ENCODE data around the gene GNLY.
"Not testable (repeated sequence)": the region's sequence is repeated elsewhere in the genome, so short reads cannot be mapped to it uniquely, and the experiment has no call there.

The GNLY gene

DNA sequence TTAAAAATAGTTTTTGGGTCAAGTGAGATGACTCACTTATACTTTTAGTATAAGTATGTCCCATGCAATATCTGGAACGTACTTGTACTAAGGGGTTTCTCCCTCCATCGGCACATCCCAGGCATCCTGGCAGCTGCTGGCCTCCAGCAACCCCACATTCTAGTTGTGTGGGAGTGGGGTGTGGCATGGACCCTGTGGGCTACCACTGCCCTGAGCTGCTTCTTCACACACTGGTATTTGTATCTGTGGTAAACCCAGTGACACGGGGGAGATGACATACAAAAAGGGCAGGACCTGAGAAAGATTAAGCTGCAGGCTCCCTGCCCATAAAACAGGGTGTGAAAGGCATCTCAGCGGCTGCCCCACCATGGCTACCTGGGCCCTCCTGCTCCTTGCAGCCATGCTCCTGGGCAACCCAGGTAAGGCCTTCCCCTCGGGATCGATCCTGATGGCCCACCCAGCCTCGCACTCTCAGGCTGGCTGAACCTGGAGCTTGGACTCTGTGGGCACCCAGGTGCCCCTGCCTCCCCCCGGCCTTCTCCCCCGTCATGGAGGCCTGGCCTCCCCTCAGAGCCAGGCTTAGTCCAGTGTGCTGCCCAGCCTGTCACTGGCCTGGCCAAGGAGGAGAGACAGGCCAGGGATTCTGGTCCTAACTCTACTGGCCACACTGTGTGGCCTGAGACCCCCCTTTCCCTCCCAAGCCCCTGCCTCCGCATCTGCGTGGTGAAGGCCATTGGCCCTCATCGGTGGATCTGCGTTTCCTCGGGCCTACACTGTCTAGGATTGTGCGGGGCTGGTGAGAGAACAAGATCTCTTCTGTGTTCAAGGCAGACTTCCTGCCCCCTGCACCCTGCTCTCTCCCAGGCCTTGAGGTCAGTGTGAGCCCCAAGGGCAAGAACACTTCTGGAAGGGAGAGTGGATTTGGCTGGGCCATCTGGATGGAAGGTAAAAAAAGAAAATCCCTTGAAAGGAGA, at the start of gene GNLY:
GNLY (plus strand) TSS at position 307 of the 974 bp plus-strand sequence; CDS start at position 368, 61 bp downstream.
- DNase-seq: no peak

DNA sequence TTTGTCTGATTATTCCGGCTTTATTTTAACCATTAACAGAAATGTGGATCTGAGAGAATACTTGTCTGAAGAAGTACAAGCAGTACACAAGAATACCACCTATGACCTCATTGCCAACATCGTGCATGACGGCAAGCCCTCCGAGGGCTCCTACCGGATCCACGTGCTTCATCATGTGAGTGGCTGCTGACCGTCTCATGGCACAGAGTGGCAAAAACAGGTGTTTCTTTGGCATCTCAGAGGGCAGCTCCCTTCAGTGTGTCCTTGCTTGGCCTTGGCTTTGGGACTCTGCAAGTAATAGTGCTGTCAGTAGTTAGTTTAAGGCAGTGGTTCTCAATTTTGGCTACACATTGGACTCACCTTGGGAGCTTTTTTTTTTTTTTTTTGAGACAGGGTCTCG, 49.2 kb upstream of the GNLY start:
- DNase-seq: no peak

DNA sequence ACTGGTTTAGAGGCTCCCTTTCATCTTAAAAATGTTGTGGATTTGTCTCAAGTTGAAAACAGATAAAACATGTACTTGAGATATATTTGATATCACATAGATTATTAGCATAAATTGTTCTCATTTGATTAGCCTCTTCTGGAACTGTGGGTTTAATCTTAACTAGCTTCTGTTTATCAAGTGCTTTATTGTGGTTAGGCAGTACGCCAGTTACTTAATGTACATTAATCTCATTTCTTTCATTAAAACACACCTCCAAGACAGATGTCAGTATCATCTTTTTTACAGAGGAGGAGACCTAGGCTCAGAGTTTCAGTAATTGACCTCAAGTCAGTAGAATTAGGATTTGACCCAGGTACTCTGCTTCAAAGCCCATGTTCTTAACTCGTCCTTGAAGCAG, 48.0 kb upstream of the GNLY start:
- DNase-seq: no peak

DNA sequence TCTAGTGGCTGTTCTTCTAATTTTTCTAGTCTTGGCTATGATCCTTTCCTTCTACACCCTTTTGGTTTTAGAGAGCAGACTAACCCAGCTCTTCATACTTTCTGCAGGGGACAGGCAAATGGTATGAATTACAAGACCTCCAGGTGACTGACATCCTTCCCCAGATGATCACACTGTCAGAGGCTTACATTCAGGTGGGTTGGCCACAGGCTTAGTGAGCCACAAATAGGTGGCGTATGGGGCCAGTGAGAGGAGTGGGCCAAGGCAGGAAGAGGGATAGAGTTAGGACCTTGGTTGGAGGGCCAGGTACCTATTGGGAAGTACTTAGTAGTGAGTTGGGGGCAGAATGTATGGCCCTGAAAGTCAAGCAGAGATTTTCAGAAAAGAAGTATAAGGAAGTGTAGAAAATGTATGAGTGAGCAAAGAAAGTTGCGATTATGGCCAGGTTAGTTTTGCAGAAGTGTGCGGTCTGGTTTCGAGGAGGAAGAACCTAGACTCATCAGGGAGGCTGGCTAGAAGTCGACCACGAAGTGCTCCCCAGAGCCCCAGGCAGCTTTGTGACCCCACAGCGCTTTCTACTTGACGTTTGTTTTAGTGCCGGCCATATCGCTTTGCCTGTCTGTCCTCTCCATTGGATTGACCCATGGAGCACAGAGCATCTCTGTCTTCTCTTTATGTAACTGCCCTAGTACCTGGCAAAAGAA, 46.2 kb upstream of the GNLY start:
- DNase-seq: no peak

DNA sequence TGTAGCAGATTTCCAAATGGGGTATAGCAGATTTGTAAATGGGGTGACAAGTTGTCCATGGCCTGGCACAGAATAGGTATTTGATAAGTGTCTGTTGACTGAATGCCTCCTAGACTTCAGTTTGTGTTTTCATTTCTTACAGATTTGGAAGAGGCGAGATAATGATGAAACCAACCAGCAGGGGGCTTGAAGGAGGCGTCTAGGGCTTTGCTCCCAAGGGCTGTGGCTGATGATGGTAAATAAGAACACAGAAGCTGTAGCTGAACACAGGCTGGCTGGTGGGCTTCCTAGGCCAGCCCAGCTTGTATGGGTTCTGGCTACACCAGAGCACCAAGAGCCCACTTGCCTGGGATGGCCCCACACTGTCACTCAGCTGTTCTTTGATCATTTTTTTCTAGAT, 45.5 kb upstream of the GNLY start:
- DNase-seq: no peak

DNA sequence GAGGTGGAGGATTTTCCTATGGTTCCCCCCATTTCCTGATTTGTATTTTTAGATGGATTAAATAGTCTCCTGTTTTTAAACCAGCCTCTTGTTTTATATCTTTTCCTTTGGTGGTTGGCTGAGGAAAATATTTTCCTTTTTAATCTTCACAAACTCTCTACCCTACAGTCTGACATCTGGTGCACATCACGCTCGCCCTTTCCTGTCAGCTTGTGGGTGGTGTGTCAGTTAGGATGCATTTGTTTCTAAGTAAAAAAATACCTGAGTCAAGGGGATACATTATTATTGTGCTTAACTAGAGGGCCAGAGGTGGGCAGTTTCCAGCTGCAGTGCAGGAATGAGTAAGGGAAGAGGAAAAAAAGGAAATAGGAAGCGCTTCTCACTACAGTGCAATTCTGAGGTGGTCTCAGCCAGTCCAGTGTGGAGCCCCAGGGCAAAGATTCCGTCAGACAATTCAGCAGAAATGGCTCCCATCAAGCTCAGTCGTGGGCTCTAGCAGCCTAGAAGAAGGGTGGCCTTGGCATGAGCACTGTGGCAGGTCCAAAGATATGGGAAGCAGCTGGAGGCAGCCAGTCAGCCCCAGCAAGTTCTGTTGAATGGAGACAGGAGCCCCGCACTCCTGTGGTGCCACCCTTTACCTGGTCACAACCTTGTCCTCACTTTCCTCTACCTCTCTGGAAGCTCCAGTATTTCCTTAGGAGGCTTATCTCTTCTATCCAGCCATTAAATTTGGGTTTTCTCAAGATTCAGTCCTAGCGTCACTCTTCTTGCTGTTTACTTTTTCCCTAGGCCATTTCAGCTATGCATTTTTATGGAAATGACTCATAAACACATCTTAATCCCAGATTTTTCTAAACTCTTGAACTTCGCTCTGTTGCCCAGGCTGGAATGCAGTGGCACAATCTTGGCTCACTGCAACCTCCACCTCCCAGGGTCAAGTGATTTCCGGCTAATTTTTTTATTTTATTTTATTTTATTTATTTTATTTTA, 44.7 kb upstream of the GNLY start:
- DNase-seq: peak; percentile 3

DNA sequence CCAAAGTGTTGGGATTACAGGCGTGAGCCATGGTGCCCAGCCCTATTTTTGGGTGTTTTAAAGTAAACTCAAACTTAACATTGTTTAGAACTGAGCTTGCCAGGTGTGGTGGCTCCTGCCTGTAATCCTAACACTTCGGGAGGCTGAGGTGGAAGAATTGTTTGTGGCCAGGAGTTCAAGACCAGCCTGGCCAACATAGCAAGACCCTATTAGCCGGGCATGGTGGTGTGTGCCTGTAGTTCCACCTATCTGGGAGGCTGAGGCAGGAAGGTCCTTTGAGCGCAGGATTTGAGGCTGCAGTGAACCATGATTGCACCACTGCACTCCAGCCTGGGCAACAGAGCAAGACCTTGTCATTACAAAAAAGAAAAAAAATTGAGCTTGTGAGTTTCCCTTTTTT, 43.7 kb upstream of the GNLY start:
- no peak for DNase-seq

DNA sequence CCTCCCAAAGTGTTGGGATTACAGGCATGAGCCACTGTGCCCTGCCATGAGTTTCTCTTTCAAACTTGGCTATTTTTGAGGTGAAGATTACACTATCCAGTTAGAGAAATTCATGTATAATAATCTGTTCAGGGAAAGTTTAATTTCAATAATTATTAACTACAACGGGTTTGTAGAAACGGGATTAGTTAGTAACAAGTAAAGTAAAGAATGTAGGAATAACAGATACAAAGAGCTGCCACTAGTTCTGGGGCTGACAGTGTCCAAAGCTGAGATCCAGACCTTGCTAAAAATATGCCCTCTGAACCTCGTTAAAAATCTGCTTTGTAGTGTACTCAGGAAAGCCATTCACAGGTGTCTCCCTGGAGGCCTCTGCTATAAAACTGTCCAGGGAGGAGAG, 43.1 kb upstream of the GNLY start:
- DNase-seq: no peak

DNA sequence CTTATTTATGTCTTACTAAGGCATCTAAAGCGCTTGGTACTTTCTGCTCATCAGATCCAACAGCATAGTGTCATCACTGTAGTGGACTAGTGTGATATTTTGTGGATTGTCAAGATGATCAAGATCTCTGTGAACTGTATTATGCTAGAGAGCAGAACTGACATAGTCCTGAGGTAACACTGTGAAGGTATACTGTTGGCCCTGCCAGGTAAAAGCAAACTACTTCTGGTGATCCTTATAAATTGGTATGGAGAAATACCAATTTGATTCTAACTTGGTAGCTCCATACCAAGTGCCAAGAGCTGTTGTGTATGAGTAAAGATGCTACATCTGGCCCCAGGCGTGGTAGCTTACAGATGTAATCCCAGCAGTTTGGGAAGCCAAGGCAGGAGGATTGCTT, 42.1 kb upstream of the GNLY start:
- no peak for DNase-seq

DNA sequence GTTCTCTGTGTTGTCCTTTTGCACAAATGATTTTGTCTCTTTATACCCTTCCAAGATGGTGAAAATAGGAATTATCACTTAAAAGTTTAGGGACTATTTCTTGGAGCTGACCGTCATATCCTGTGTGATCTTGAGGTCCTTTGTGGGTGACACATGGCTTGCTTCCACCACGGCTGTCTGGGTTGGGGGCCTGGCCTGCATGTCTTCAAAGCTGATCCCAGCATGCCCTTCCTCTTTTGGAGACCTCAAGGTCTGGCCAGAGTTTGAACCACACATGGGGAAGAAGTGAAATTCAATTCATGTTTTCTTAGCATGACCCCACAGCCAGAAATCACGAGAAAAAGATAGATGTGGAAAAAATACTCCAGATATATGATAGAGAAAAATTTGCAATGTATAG, 40.2 kb upstream of the GNLY start:
- no peak for DNase-seq

DNA sequence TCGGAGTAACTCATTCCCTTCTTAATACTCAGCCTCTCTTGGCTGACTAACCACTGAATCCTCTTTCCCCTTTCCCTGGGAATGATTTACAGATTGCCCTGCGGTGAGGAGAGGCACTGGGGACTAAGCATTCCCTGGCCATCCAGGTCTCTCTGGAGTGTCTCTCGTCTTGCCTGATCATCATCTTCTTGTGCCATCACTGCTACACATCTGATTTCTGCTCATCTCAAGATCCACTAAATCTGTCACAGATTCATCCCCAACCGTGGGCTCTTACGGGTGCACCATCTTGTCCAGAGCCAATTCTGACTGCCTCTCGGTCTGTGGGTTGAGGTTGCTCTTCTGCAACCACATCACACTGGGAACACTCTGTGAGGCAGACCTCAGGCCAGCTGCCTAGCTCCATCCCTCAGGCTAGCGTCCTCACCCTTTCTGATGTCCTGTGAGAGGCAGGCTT, 38.2 kb upstream of the GNLY start:
- DNase-seq: no peak

DNA sequence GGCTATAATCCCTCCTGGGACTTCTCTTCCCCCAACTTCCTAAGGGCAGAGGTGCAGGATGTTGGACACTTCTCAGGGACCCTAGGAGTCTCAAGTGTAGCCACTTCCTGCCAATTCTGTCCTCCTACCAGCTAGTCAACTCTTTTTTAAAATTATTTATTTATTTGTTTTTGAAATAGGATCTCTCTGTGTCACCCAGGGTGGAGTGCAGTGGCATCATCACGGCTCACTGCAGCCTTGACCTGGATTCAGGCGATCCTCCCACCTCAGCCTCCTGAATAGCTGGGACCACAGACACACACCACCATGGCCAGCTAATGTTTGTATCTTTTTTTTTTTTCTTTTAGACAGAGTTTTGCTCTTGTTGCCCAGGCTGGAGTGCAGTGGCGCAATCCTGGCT, 37.7 kb upstream of the GNLY start:
- DNase-seq: no peak

DNA sequence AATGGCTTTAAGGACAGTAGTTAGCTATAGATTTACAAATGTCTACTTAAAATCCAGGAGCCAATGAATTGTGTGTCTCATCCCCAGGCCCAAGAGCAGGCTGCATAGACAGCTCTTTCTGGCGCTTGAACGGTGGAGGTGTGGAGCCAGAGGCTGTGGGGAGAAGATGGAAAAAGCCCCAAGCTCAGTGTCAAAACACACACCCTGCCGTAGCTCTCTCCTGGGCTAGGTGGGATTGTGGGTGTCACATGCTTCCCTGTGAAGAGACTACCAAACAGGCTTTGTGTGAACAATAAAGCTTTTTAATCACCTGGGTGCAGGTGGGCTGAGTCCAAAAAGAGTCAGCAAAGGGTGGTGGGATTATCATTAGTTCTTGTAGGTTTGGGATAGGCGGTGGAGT, 36.8 kb upstream of the GNLY start:
- DNase-seq: not testable (repeated sequence)

DNA sequence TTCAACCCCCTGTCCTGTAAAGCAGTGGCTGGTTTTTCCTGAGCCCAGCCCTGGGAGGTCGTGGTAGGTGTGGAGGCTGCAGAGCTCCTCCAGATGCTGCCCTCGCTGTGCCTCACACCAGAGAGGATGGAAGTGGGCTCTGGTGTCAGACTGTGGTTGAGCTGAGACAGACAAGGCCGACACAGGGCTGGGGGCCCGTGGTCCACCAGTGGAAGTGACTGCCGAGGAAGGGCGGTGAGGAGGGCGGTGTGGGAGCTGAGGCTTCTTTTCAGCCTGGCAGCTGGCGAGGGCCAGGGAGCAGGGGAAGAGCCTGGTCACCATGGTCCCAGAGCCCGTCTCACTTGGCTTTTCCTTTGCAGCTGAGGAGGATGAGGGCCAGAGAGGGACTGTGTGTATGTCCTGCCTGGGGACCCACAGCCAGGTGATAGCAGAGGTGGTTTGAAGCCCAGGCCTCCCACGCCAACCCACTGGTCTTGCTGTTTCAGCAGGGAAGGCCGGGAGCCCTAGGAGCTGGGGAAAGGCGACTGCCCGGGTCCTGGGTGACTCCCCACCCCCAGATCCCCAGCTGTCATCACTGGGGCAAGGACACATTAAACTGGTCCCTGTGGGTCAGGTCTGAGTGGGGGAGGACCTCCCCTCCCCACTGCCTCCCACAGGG, 34.7 kb upstream of the GNLY start:
- no peak for DNase-seq

DNA sequence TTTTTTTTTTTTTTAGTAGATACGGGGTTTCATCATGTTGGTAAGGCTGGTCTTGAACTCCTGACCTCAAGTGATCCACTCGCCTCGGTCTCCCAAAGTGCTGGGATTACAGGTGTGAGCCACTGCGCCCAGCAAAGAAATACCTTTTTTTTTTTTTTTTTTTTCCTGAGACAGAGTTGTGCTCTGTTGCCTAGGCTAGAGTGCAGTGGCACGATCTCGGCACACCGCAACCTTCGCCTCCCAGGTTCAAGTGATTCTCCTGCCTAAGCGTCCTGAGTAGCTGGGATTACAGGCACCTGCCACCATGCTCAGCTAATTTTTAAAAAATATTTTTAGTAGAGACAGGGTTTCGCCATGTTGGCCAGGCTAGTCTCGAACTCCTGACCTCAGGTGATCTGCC, 33.9 kb upstream of the GNLY start:
- not testable (repeated sequence) for DNase-seq

DNA sequence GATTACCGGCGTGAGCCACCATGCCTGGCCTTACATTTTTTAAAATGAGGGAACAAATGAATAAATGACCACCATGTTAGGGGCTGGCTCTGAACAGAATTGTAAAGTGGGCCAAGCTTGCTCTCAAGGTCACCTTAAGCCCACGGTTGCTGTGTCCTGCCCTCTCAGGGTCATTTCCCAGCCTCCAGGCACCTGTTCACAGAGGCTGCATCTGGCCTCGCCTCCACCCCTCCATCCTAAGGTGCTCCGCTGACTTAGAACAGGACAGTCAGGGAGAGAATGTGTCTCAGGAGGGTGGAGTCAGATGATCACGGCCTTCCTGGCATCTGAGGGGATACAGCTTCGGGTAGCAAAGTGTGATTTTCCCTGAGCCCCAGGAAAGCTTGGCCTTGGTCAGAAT, 33.4 kb upstream of the GNLY start:
- DNase-seq: no peak

DNA sequence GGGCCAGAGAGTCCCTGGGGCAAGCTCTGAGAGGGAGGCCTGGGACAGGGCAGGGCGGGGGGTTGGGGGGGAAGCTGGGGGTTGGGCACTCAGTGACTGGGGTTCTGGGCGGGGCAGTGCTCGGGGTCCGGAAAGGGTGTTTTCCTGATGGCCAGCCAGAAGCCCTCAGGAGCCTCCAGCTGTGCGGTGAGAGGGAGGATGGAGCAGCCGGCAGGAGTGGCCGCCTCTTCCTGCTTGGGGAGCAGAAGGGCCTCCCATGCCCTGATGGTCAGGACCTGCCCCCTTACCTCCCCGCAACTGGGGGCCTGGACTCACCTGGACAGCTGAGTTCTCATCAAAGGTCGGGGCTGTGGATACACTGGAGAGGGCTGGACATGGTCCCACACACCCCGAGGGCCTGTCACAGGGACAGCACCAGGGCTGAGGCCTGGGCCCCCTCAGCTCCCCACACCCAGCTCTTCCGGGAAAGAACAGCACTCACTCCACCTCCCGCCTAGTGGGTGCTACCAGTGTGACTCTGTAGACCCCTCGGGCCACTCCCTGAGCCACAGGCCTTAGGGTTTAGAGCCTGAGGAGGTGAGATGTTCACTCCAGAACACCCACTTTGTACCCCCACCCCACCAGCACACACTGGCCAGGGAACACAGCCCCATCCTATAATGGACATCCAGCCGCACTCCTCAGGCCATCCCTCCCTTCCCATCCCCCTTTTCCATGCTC, 32.9 kb upstream of the GNLY start:
- no peak for DNase-seq

DNA sequence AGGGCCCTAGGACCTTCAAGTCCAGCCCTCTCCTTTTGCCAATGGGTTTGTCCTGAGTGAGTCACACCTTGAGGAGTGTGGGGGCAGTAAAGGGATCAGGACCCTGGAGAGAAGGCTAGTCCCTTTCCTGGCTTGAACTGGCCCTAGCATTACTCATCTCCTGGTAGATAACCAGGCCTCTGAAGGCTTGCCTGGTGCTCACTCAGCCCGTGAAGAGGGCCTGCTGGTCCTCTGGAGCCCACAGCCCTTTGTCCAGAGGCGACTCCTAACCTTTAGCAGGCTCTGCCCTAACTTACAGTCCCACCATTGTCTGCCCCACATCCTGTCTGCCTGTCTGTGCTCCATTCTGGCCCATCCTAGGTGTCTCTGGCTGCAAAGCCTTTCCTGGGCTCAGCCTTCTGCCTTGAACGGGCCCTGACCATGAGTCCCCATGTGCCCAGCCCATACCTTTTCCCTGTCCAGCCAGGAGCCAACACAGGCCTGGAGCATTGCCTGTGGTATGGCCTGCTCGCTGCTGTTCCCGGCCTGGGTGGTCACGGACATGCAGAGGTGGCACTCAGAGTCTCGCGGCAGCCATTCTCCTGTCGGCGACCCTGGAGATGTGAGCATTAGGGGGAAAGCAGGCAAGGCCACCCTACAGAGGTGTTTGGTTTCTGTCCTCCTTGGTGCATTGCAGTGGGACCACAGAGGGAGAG, 31.1 kb upstream of the GNLY start:
- DNase-seq: no peak

DNA sequence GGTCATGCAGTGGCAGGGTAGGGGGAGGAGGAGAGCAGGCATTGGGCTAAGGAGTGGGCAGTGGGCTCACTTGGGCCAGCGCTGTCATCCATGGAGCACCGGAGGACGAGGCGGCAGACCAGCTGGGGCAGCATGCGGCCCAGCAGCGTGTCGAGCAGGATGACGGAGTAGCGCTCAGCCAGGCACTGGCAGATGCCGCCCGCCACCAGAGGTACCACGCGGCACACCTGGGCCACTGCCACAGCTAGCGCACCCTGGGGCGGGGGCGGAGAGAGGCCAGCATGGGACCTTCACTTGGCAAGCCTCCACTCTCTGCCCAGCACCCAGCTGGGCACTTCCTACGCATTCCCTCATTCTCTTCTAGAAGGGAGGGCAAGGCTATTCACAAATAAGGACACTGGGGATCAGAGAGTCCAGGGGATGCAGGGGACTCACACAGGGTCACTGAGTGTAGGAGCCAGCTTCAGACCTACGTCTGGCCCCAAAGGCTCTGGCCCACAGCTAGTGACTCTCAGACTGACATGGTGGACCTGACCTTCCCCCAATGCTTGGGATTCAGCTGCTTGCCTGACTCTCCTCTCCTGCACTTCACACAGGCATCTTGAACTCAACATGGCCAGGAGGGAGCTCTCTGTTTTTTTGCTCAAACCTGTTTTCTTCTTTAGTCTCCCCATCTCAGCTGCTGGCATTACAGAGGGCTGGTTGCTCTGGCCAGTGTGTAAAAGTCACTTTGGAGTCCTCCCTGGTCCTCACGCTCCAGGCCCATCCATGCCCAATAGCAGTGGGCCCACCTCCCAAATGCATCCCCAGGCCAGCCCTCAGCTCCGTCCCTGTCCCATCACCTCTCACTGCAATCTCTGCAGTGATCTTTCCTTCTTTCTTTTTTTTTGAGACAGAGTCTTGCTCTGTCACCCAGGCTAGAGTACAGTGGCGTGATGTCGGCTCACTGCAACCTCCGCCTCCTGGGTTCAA, 30.3 kb upstream of the GNLY start:
- DNase-seq: no peak

Data from eye (tissue), 1 donor.